NK-92 treated with Interleukin-12 subunit alpha and Interleukin-12 subunit beta, amount 100 ng/mL, for 24 hours (cell line): Measurements from ENCODE around the gene SLC25A52.
"Not testable (repeated sequence)": the region's sequence is repeated elsewhere in the genome, so short reads cannot be mapped to it uniquely, and the experiment has no call there.

ENCODE experiments used
- DNase-seq: peaks from one replicate; lab custom pipeline; 2025; lab: John Stamatoyannopoulos, UW

Gene SLC25A52

GRCh38 chr18:31740180-31740579 lies 20.5 kb downstream of the SLC25A52 start:
- no peak for DNase-seq

GRCh38 chr18:31739651-31740050 lies 21.0 kb downstream of the SLC25A52 start:
- no peak for DNase-seq

GRCh38 chr18:31738460-31739407 lies 21.9 kb downstream of the SLC25A52 start:
- DNase-seq = no peak

- DNase-seq = no peak
Observed at GRCh38 chr18:31736630-31737029, 24.1 kb downstream of the SLC25A52 start.

GRCh38 chr18:31731628-31732027 lies 29.1 kb downstream of the SLC25A52 start:
- DNase-seq = no peak

- DNase-seq = not testable (repeated sequence)
Observed at GRCh38 chr18:31729196-31729595, 31.5 kb downstream of the SLC25A52 start.

GRCh38 chr18:31723990-31724711 lies 36.5 kb downstream of the SLC25A52 start:
- DNase-seq = no peak

- no peak for DNase-seq
Observed at GRCh38 chr18:31723639-31723989, 37.1 kb downstream of the SLC25A52 start.

GRCh38 chr18:31722369-31722957 lies 38.2 kb downstream of the SLC25A52 start:
- DNase-seq = peak; percentile 36

- no peak for DNase-seq
Observed at GRCh38 chr18:31721601-31722000, 39.1 kb downstream of the SLC25A52 start.

GRCh38 chr18:31720867-31721266 lies 39.8 kb downstream of the SLC25A52 start:
- no peak for DNase-seq

- no peak for DNase-seq
Observed at GRCh38 chr18:31719363-31720006, 41.2 kb downstream of the SLC25A52 start.

GRCh38 chr18:31718386-31718785 lies 42.3 kb downstream of the SLC25A52 start:
- no peak for DNase-seq

- DNase-seq = no peak
Observed at GRCh38 chr18:31716362-31716761, 44.3 kb downstream of the SLC25A52 start.

- DNase-seq = no peak
Observed at GRCh38 chr18:31711365-31712172, 49.1 kb downstream of the SLC25A52 start.

GRCh38 chr18:31710826-31711225 lies 49.9 kb downstream of the SLC25A52 start:
- no peak for DNase-seq
